NCI-H1417 treated with DMSO at 0.1 percent for 48 hours (cell line): ENCODE measurements around the gene BIRC2.
"Not testable (repeated sequence)": the region's sequence is repeated elsewhere in the genome, so short reads cannot be mapped to it uniquely, and the experiment has no call there.

Experiments used
- DNase-seq: peaks from one replicate; lab custom pipeline; 2025; lab: John Stamatoyannopoulos, UW

The BIRC2 gene

DNA sequence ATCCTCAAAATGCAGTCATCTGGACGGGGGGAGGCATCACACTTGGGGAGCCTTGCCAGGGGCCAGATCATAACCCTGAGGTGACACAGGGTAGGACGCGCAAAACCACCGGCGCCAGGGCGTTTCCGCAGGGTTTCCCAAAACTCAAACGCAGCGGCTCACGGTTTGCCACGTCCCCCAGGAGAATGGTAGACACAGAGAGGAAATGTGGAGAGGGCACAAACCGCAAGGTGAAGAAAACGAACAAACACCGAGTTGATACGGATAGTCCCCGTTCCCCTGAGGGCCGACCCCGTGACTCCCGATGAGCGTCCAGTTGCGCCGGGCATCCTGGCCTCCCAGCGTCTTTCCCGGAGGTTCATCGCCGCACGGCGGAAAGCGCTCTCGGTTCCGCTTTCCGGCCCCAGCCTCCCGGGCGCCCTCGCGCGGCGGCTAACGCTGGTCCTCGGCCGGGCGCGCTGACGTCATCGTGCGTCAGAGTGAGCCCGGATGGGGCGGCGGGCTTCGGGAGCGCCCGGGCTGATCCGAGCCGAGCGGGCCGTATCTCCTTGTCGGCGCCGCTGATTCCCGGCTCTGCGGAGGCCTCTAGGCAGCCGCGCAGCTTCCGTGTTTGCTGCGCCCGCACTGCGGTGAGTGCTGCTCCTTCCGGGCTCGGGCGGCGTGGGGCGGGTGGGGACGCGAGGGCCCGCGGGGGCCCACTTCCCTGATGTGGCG lies at the start of gene BIRC2:
Gene BIRC2, plus strand, starts transcription at position 467 of the 714 bp plus-strand sequence. CDS start 2,641 bp downstream, outside the sequence.
- DNase-seq, result peak; percentile 44

DNA sequence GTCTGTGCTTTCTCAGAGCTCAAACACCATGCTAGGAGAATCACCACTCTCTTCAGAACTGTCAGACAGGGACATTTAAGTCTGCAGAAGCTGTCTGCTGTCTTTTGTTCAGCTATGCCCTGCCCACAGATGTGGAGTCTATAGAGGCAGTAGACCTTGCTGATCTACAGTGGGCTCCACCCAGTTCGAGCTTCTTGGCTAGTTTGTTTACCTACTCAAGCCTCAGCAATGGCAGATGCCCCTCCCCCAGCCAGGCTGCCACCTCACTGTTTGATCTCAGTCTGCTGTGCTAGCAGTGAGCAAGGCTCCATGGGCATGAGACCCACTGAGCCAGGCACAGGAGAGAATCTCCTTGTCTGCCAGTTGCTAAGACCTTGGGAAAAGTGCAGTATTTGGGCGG lies 46.2 kb upstream of the BIRC2 start:
- not testable (repeated sequence) for DNase-seq

GRCh38 chr11:102302241-102302640 lies 44.8 kb upstream of the BIRC2 start:
- DNase-seq, result no peak

DNA sequence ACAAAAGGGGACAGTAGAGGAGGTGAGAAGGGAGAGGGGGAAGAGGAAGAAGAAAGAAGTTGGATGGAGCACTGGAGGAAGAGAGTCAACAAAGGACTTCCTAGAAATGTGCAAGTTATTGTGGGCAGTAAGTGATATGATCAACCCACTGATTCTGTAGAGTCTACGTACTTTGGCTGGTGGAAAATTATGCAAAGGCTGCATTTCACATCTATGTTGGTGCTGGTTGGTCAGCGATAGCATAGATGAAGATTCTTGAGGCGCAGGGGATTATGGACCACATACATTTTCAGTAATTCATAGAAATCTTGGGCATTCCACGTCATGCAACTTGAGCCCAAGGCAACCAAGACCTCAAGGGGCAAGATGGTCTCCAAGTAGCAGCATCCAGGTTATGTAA lies 42.3 kb upstream of the BIRC2 start:
- DNase-seq, result no peak

GRCh38 chr11:102305352-102306047 lies 41.5 kb upstream of the BIRC2 start:
- no peak for DNase-seq

DNA sequence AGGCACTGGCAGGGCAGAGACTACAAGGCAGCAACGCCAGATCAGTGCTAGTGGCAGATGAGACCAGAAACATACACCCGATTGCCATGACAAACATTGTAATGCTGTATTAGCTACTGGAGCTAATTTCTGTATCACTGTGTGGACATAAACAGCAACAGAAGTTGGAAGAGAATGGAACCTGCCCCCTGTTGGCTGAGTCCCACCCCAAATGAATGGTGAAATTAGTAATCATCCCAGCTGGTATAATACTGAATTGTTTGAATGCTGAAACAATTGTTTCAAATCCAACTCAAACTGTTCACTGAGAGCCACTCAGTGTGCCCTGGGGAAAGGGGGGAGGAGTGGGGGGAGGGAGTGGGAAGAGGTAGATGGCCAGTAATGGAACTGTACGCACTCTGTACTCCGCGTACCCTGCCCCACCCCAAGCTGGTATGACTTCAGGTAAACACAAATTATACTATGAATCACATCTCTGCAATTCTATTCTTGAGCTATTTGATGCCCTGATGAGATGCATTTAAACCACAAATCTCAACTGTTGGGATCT lies 40.9 kb upstream of the BIRC2 start:
- DNase-seq, result no peak

- no peak for DNase-seq
Measured at GRCh38 chr11:102306817-102307726, 39.9 kb upstream of the BIRC2 start.

GRCh38 chr11:102307727-102308038 lies 39.3 kb upstream of the BIRC2 start:
- DNase-seq, result no peak

- DNase-seq, result no peak
Measured at GRCh38 chr11:102309621-102310541, 37.1 kb upstream of the BIRC2 start.

GRCh38 chr11:102312667-102313066 lies 34.3 kb upstream of the BIRC2 start:
- DNase-seq, result no peak

- no peak for DNase-seq
Measured at GRCh38 chr11:102313238-102313940, 33.6 kb upstream of the BIRC2 start.

DNA sequence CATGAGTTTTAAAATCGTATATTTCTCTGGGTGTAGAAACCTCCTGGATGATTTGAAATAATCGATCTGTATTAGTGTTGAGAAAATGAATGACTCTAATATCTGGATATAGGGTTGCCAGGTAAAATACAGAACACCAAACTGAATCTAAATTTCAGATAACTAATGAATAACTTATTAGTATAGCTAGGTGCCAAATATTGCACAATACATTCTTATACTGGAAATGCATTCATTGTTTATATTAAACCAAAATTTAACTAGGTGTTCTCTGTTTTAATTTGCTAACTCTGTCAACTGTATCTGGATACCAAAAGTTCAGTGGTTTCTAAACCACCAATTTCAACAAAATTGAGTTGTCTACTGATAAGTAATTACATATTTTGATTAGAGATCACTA lies 32.2 kb upstream of the BIRC2 start:
- DNase-seq, result no peak

DNA sequence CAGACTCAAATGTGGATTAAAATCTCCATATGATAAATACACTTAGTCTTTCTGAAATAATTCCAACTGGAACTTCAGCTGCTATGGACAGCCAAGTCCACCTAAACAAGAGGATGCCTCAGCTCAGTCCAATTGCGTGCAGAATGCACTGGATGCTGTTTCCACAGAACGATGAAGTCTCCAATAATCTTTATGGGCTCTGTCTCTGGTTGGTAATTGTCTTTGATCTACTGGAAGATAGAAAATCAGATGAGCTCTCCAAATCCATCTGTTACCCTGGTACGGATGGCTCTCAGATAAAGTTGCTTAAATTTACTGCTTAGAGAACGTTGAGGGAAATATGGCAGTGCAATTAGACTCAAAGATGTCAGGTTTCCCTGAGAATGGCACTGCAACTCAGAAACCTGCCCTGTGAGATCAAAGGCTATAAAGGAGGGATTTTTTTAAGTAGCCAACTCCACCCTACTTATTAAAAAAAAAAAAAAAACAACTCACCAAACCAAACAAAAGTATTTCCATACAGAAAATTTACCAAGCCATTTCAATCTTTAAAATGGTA lies 30.6 kb upstream of the BIRC2 start:
- DNase-seq, result no peak

GRCh38 chr11:102317099-102317767 lies 29.8 kb upstream of the BIRC2 start, which contains the start of gene BIRC3:
TSS of gene BIRC3 (plus strand) at chr11:102317484. CDS start at chr11:102324510, 7,026 bp downstream.
- DNase-seq, result peak; percentile 86

- DNase-seq, result no peak
Measured at GRCh38 chr11:102317768-102318103, 29.3 kb upstream of the BIRC2 start.

- DNase-seq, result no peak
Measured at GRCh38 chr11:102318469-102318868, 28.5 kb upstream of the BIRC2 start.

- no peak for DNase-seq
Measured at GRCh38 chr11:102319544-102319943, 27.5 kb upstream of the BIRC2 start.

- DNase-seq, result no peak
Measured at GRCh38 chr11:102320188-102320587, 26.8 kb upstream of the BIRC2 start.

DNA sequence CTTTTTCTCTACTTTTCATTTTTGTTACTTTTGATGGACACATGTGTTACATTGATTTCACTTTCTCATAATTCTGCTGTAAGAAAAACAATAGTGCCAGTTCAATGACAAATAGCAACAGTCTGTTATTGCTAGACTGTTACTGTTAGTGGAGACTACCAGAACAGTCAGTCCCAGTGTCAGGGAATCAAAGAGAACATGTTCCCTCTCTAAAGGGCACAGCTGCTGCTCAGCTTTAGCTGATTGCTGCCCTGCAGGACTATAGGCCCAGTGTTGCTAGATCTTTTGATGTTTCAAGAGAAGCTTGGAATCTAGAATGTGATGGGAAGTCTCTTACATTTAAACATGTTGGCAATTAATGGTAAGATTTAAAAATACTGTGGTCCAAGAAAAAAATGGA lies 26.3 kb upstream of the BIRC2 start:
- DNase-seq, result no peak

DNA sequence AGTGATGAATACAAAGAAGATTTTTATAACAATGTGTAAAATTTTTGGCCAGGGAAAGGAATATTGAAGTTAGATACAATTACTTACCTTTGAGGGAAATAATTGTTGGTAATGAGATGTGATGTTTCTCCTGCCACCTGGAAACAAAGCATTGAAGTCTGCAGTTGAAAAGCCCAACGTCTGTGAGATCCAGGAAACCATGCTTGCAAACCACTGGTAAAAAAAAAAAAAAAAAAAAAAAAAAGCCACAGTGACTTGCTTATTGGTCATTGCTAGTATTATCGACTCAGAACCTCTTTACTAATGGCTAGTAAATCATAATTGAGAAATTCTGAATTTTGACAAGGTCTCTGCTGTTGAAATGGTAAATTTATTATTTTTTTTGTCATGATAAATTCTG lies 24.5 kb upstream of the BIRC2 start:
- no peak for DNase-seq
